ENCODE results near the gene KCNA10. TPM values are rescaled to one million over a fixed set of nuclear protein-coding genes. Genes with fewer than 3 reads are reported as not detected.

Gene KCNA10
- total RNA-seq, 2 donors from 2014 or later, result not detected

GRCh38 chr1:110471131-110471530 lies 47.8 kb downstream of the KCNA10 start:
- no peaks in the 10 kb centered on the region for H3K9me3 ChIP-seq
- 90% methylated on average over 3 of the region's 3 CpGs for WGBS
- no peaks in the 10 kb centered on the region for H3K4me1 ChIP-seq (replicated peaks)
- TF ChIP-seq CTCF (IDR thresholded peaks at IDR 0.05) (no peak), POLR2AphosphoS5 (IDR thresholded peaks at IDR 0.05) (no peak), POLR2A (IDR thresholded peaks at IDR 0.05) (no peak)
- H3K36me3 ChIP-seq, result no peaks in the 10 kb centered on the region
- H3K27me3 ChIP-seq (replicated peaks; ENCODE audit: insufficient read depth), result no peaks in the 10 kb centered on the region
- no peak for DNase-seq (ENCODE audit: low spot score)
- no peak overlapping the region for H3K4me3 ChIP-seq
- H3K27ac ChIP-seq, result no peak overlapping the region
- intact Hi-C loops (cut with DNase I), result no loop called here

Other genes with a start within 250 kb of the KCNA10 start
- gene RBM15, start 179.8 kb downstream of the KCNA10 start, total RNA-seq, result 10 to 100 TPM; 18.7 to 42.6 TPM
- gene SLC16A4, start 128.1 kb downstream of the KCNA10 start, total RNA-seq, result 1 to 10 TPM; 1.7 to 9.0 TPM
- 100 to 1,000 TPM in 1 of 2 donors, 10 to 100 TPM in 1; 86.6 to 132 TPM for gene LAMTOR5, start 111.5 kb downstream of the KCNA10 start, total RNA-seq
- gene PROK1, start 68.0 kb downstream of the KCNA10 start, total RNA-seq, result 10 to 100 TPM; 10.7 to 75.3 TPM
- 1 to 10 TPM in 1 of 2 donors, under 1 TPM in 1; 0.64 to 6.2 TPM for gene KCNA2, start 87.2 kb upstream of the KCNA10 start, total RNA-seq
- under 1 TPM; 0.62 to 0.91 TPM for gene KCNA3, start 155.8 kb upstream of the KCNA10 start, total RNA-seq

Data from prostate gland (tissue), 2 donors.